BLaER1 treated with 17β-estradiol and CSF1 and Interleukin-3, amounts not matched to agents 10 nM and 100 nM (cell line): ENCODE data around the gene NTF3.

Experiments used
- H3K27ac ChIP-seq, 11 experiments: shearing (Covaris generic); formaldehyde crosslinking; 2 replicates each; pipeline ENCODE4 v1.8.1; 2022
- H3K27me3 ChIP-seq, 11 experiments: shearing (Covaris generic); formaldehyde crosslinking; 2 replicates each; pipeline ENCODE4 v1.8.1; 2022
- H3K36me3 ChIP-seq, 11 experiments: shearing (Covaris generic); formaldehyde crosslinking; 2 replicates each; pipeline ENCODE4 v1.8.1; 2022
- H3K4me1 ChIP-seq, 10 experiments: shearing (Covaris generic); formaldehyde crosslinking; 2 replicates each; pipeline ENCODE4 v1.8.1; 2022
- H3K4me2 ChIP-seq, 11 experiments: shearing (Covaris generic); formaldehyde crosslinking; 2 replicates each; pipeline ENCODE4 v1.8.1; 2022
- H3K4me3 ChIP-seq, 10 experiments: shearing (Covaris generic); formaldehyde crosslinking; 2 replicates each; pipeline ENCODE4 v1.8.1; 2022
- H3K9ac ChIP-seq, 11 experiments: shearing (Covaris generic); formaldehyde crosslinking; 2 replicates each; pipeline ENCODE4 v1.8.1; 2022
- H3K9me3 ChIP-seq, 11 experiments: shearing (Covaris generic); formaldehyde crosslinking; replicated peaks in 1 of 11; 2 replicates each; pipeline ENCODE4 v1.8.1; 2022
- H4K20me1 ChIP-seq, 11 experiments: shearing (Covaris generic); formaldehyde crosslinking; 2 replicates each; pipeline ENCODE4 v1.8.1; 2022
- Cebpa-rat ChIP-seq, 11 experiments: shearing (Covaris generic); IDR thresholded peaks; 2 replicates each; pipeline ENCODE4 v1.8.1; 2022

NTF3 gene

DNA sequence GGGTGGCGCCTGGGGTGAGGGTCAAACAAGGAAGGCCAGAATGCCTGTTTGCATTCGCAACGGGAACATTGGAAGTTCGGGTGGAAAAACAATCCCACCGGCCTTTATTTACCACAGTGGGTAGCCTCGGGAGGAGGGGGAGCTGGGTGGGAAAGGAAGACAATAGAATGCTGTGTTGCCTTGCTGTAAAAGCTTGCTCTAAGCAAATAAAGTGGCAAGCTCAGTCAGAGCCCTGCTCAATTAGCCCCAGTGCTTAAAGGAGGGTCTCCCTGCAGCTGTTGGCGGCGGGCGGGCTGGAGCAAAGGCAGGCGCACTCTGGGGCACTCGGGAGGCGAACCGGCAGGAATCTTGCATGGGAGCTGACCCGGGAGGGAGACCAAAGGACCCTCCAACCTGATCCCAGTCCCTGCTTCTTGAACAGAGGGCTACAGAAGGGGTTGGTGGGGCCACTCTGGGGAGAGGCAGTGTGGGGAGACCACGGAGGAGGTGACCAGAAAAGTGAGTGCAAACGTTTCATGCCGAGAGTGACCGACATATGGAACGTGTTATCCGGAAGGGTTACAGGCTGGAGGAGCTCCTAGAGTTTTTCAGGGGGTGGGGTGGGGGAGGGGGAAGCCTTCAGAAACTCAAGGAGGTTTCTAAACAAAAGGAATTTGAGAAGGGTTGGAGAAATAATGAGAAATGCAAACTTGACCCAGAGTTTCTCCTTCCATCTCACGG lies 48.5 kb downstream of the NTF3 start:
- no peaks in the 10 kb centered on the region for H3K9me3 ChIP-seq

GRCh38 chr12:5480938-5481303 lies 49.0 kb downstream of the NTF3 start:
- Histone ChIP-seq H3K4me1 (peaks cover 0 to 15% (median 11%) of the 10 kb centered on the region in 10 experiments; a peak in 9 of 20 replicates), H4K20me1 (no peaks in the 10 kb centered on the region; a peak in 1 of 22 replicates), H3K36me3 (no peaks in the 10 kb centered on the region), H3K4me3 (no peak overlapping the region), H3K27me3 (no peaks in the 10 kb centered on the region), H3K9me3 (no peaks in the 10 kb centered on the region), H3K4me2 (no peak overlapping the region), H3K9ac (no peak overlapping the region), H3K27ac (no peak overlapping the region)
- TF ChIP-seq Cebpa-rat (IDR thresholded peaks at IDR 0.05) = no peak

More for the DNA sequence above, 48.5 kb downstream of the NTF3 start:
- Histone ChIP-seq H3K27me3 (no peaks in the 10 kb centered on the region), H3K36me3 (no peaks in the 10 kb centered on the region), H3K4me2 (no peak overlapping the region), H3K4me1 (peaks cover 0 to 15% (median 11%) of the 10 kb centered on the region in 10 experiments; a peak in 9 of 20 replicates), H4K20me1 (no peaks in the 10 kb centered on the region; a peak in 1 of 22 replicates), H3K4me3 (no peak overlapping the region), H3K9ac (no peak overlapping the region), H3K27ac (no peak overlapping the region)
- TF ChIP-seq Cebpa-rat (IDR thresholded peaks at IDR 0.05) = no peak

GRCh38 chr12:5481645-5482044 lies 49.7 kb downstream of the NTF3 start:
- Histone ChIP-seq H3K4me3 (no peak overlapping the region), H3K9me3 (no peaks in the 10 kb centered on the region), H3K36me3 (no peaks in the 10 kb centered on the region), H3K4me1 (peaks cover 0 to 15% (median 11%) of the 10 kb centered on the region in 10 experiments; a peak in 9 of 20 replicates), H3K27me3 (no peaks in the 10 kb centered on the region), H3K9ac (no peak overlapping the region), H4K20me1 (no peaks in the 10 kb centered on the region; a peak in 1 of 22 replicates), H3K27ac (no peak overlapping the region), H3K4me2 (no peak overlapping the region)
- TF ChIP-seq Cebpa-rat (IDR thresholded peaks at IDR 0.05) = no peak

DNA sequence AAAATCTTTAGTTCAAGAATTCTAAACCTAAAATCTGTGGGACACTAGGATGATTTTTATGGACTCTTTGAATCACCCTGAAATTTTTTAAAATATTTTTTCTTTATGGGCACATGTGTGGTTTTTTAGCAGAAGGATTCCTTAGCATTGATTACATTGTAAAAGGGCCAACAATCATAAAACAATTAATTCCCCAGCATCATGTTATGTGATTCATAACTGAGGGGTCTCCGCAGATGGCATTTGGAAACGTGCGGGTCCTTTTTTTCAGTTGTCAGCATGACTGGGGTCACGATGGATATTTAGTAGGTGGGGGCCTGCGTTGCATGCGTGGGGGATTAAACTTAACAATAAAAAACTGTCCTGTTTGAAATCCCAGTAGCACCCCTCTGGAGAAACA lies 52.5 kb downstream of the NTF3 start:
- TF ChIP-seq Cebpa-rat (IDR thresholded peaks at IDR 0.05) = no peak
- Histone ChIP-seq H3K4me1 (no peaks in the 10 kb centered on the region), H4K20me1 (no peaks in the 10 kb centered on the region; a peak in 1 of 22 replicates)

GRCh38 chr12:5485454-5485853 lies 53.5 kb downstream of the NTF3 start:
- Histone ChIP-seq H3K36me3 (no peaks in the 10 kb centered on the region), H4K20me1 (no peaks in the 10 kb centered on the region; a peak in 1 of 22 replicates), H3K4me1 (no peaks in the 10 kb centered on the region), H3K9me3 (no peaks in the 10 kb centered on the region), H3K27ac (no peak overlapping the region), H3K9ac (no peak overlapping the region), H3K27me3 (no peaks in the 10 kb centered on the region), H3K4me3 (no peak overlapping the region), H3K4me2 (no peak overlapping the region)
- TF ChIP-seq Cebpa-rat (IDR thresholded peaks at IDR 0.05) = no peak

More for the DNA sequence above, 52.5 kb downstream of the NTF3 start:
- no peaks in the 10 kb centered on the region for H3K36me3 ChIP-seq
- H3K4me3 ChIP-seq = no peak overlapping the region
- H3K27ac ChIP-seq = no peak overlapping the region
- no peaks in the 10 kb centered on the region for H3K27me3 ChIP-seq
- H3K9ac ChIP-seq = no peak overlapping the region
- H3K9me3 ChIP-seq = no peaks in the 10 kb centered on the region
- no peak overlapping the region for H3K4me2 ChIP-seq

DNA sequence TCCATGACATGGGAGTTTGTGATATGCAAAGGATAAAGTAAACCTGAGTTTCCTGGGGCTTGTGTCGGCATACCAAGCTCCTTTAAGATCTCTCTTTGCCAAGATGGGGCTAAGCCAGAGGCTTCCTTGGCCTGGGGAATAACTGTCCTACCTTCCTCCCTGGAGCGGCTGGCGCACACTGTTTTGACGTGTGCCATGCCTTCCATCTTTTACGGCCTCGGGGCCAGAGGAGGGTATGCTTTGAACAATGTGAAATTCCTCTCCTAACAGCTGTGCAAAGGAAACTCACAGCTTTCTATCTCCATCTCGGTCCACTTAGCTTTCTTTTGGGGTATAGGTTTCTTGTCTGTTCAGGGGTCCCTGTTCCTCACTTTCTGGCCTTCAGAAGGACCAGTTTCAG lies 55.2 kb downstream of the NTF3 start:
- no peaks in the 10 kb centered on the region for H3K27me3 ChIP-seq
- H3K27ac ChIP-seq = no peak overlapping the region
- H4K20me1 ChIP-seq = no peaks in the 10 kb centered on the region; a peak in 1 of 22 replicates
- H3K9ac ChIP-seq = no peak overlapping the region
- no peak overlapping the region for H3K4me3 ChIP-seq
- no peaks in the 10 kb centered on the region for H3K4me1 ChIP-seq
- no peaks in the 10 kb centered on the region for H3K9me3 ChIP-seq
- no peaks in the 10 kb centered on the region for H3K36me3 ChIP-seq
- TF ChIP-seq Cebpa-rat (IDR thresholded peaks at IDR 0.05) = no peak
- no peak overlapping the region for H3K4me2 ChIP-seq

GRCh38 chr12:5487948-5488625 lies 56.2 kb downstream of the NTF3 start:
- Histone ChIP-seq H3K4me2 (no peak overlapping the region), H3K9me3 (no peaks in the 10 kb centered on the region), H3K4me3 (no peak overlapping the region), H3K4me1 (no peaks in the 10 kb centered on the region), H3K36me3 (no peaks in the 10 kb centered on the region), H3K9ac (no peak overlapping the region), H3K27me3 (no peaks in the 10 kb centered on the region), H4K20me1 (no peaks in the 10 kb centered on the region; a peak in 1 of 22 replicates), H3K27ac (no peak overlapping the region)
- no peak for TF ChIP-seq Cebpa-rat (IDR thresholded peaks at IDR 0.05)

GRCh38 chr12:5488626-5488955 lies 56.7 kb downstream of the NTF3 start:
- Histone ChIP-seq H3K9me3 (no peaks in the 10 kb centered on the region), H3K27me3 (no peaks in the 10 kb centered on the region), H3K4me1 (no peaks in the 10 kb centered on the region), H3K27ac (no peak overlapping the region), H3K4me2 (no peak overlapping the region), H3K9ac (no peak overlapping the region), H3K4me3 (no peak overlapping the region), H4K20me1 (no peaks in the 10 kb centered on the region; a peak in 1 of 22 replicates), H3K36me3 (no peaks in the 10 kb centered on the region)
- no peak for TF ChIP-seq Cebpa-rat (IDR thresholded peaks at IDR 0.05)

DNA sequence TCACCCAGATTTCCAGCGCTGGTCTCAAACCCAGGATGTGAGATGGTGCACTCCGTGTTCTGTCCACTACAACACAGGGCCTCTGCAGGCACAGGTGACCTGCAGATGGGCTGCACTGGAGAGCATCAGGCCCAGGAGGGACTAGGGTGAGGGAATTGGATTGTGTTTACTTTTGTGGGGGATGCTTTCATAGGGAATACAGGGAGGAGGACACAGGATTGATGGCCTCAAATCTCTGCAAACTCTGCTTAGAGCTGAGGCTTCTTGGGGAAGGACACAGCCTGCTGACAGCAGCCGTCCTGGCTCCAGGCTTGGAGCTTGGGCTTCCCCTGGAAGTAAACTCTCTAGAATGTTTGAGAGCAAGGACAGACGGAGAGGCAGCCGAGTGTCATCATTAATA lies 57.1 kb downstream of the NTF3 start:
- TF ChIP-seq Cebpa-rat (IDR thresholded peaks at IDR 0.05) = no peak
- Histone ChIP-seq H4K20me1 (no peaks in the 10 kb centered on the region; a peak in 1 of 22 replicates), H3K4me2 (no peak overlapping the region), H3K4me1 (no peaks in the 10 kb centered on the region), H3K36me3 (no peaks in the 10 kb centered on the region), H3K9me3 (no peaks in the 10 kb centered on the region), H3K27ac (no peak overlapping the region), H3K27me3 (no peaks in the 10 kb centered on the region), H3K9ac (no peak overlapping the region), H3K4me3 (no peak overlapping the region)
